GM19324 (cell line): Measurements from ENCODE around the gene P2RX2.

Experiments
- ATAC-seq: cut with Tn5 transposase; IDR thresholded peaks from one replicate; pipeline ENCODE4 v1.9.1; 2021; ENCODE audit warnings: mild to moderate bottlenecking, moderate library complexity; ENCODE audit not compliant: unreplicated experiment, low FRiP score

Gene P2RX2

DNA sequence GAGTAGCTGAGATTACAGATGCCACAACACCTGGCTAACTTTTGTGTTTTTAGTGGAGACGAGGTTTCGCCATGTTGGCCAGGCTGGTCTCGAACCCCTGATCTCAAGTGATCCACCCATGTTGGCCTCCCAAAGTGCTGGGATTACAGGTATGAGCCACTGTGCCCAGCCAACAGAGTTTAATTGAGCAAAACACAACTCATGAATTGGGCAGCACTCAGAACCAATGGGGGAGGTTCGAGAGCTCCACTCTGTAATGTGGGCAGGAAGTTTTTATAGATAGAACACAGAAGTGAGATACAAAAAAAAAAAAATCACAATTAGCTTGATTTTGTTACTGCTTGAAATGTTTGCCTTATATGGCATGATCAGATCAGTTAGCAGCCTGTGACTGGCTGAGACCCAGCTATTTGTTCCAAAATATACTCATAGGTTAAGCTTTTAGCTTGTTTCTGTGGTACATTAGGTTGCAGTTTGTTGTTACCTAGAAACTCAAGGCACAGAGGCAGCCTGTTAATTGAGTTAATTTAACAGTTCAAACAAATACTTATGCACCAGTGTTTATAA is 1.4 kb upstream of the P2RX2 start:
- ATAC-seq = no peak

GRCh38 chr12:132617822-132618682 is 524 bp upstream of the P2RX2 start:
- ATAC-seq = no peak

DNA sequence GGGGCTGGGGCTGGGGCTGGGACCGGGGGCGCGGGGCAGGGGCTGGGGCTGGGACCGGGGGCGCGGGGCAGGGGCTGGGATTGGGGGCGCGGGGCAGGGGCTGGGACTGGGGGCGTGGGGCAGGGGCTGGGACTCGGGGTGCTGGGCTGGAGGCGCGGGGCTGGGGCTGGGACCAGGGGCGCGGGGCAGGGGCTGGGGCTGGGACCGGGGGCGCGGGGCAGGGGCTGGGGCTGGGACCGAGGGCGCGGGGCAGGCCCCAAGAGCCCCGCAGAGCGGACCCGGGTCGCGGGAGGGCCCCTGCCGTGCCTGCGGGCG is 452 bp downstream of the P2RX2 start:
- ATAC-seq = no peak

DNA sequence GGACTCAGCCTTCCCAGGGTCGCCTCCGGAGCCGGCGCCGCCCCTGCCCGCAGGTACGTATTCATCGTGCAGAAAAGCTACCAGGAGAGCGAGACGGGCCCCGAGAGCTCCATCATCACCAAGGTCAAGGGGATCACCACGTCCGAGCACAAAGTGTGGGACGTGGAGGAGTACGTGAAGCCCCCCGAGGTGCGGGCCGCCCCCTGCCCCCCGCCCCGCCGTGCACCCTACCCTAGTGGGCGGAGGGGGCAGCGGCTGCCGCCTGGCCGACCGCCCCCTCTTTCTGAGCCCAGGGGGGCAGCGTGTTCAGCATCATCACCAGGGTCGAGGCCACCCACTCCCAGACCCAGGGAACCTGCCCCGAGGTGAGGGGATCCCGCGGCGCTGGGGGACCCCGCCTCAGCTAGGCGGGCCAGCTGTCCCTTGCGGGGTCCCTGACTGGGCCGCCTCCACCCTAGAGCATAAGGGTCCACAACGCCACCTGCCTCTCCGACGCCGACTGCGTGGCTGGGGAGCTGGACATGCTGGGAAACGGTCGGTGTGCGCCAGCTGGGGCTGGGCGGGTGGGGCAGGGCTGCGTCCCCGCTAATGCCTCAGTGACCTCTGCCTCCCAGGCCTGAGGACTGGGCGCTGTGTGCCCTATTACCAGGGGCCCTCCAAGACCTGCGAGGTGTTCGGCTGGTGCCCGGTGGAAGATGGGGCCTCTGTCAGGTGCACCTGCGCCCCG is 973 bp downstream of the P2RX2 start:
- no peak for ATAC-seq

DNA sequence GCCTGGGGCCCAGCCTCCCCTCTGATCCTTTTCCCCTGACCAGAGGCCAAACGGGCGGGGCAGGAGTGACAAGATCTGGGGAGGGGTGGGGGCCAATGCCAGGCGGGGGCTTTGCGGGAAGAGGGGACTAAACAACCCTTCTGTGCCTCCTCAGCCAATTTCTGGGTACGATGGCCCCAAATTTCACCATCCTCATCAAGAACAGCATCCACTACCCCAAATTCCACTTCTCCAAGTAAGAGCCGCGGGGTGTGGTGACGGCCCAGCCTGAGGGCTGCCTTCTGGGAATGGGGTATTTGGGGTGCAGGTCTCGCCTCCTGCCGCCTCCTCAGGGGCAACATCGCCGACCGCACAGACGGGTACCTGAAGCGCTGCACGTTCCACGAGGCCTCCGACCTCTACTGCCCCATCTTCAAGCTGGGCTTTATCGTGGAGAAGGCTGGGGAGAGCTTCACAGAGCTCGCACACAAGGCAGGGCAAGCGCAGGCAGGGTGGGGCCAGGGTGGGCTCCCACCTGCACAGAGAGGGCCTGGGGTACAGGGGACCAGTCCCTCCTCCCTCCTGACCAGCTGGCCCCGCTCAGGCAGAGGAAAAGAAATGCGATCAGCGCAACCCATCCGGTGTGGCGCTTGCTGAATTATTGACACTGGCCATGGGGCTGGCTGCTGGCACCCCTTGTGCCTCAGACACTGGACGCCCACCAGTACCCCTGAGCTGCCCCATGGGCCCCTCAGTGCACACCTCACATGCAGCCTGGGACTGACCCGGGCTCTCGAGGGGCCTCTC is 1.7 kb downstream of the P2RX2 start:
- ATAC-seq = no peak

DNA sequence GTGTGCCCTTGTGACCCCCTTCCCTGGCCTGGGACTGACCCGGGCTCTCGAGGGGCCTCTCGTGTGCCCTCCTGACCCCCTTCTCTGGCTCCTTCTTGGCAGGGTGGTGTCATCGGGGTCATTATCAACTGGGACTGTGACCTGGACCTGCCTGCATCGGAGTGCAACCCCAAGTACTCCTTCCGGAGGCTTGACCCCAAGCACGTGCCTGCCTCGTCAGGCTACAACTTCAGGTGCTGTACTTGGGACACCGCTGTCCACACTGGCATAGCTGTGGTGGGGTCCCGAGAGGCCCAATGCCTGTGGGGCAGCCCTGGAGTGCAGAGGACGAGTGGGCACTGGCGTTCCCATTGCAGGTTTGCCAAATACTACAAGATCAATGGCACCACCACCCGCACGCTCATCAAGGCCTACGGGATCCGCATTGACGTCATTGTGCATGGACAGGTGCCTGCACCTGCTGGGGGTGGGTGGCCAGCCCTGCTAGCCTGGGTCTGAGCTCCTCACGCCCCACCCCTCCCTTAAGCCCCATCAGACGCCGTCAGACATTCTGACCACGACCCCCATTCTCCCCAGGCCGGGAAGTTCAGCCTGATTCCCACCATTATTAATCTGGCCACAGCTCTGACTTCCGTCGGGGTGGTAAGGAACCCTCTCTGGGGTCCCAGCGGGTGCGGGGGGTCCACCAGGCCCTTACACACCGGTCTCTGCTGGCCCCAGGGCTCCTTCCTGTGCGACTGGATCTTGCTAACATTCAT is 2.5 kb downstream of the P2RX2 start:
- ATAC-seq = no peak

DNA sequence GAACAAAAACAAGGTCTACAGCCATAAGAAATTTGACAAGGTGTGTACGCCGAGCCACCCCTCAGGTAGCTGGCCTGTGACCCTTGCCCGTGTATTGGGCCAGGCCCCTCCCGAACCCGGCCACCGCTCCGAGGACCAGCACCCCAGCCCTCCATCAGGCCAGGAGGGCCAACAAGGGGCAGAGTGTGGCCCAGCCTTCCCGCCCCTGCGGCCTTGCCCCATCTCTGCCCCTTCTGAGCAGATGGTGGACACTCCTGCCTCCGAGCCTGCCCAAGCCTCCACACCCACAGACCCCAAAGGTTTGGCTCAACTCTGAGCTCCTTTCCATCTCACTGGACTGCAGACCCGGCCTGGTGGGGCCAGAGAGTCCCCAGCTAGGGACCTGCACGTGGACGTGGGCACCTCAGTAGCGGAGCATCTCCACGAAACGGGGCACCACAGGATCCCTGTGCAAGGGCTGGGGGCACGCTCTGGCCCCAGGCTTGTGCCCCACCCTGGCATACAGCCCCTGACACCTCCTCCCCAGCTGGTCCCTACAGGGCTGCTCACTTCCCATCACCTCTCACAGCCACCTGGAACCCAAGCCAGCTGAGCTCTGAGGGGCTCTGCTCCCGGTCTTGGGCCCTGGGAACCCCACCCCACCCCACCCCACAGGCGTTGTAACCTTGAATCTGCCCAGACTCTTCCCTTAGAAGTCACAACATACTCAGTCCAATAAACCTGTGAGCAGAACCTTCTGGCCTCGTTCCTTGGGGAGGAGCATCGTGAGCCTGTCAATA is 3.3 kb downstream of the P2RX2 start:
- ATAC-seq = no peak

GRCh38 chr12:132622437-132623071 is 4.0 kb downstream of the P2RX2 start:
- ATAC-seq = no peak

GRCh38 chr12:132623072-132623869 is 4.7 kb downstream of the P2RX2 start:
- ATAC-seq = no peak

- ATAC-seq = no peak
Measured at GRCh38 chr12:132624186-132624855, 5.7 kb downstream of the P2RX2 start.

DNA sequence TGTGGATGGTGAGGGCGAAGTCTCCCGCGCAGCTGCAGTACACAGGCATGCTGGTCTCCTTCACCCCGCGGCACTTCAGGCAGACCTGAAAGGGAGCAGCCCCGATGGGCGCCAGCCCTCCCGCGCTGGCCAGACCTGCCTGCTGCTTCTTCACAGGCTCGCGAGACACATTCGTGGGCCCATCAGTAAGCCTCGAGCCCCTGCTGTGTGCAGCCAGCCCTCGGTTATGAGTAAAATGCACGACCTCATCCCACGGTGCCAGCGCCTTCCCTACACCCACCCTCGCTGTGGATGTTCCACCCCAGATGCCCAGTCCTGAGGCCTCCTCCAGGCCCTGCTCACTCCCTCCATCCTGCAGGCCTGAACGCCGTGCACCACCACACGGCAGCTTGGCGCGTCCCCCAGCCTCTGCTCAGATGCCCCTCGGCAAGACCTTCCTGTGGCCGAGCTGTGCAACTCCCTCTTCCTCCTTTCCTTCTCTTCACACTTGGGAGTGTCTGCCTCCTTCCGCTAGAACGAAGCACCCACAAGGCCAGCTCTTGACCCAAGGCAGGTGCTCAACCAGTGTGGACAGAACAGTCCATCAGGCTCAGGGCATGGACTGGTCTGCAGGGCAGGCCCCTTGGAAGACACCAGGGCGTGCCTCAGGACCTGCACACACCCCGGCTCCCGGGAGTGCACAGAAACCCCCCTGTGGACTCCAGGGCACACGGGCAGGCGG is 6.5 kb downstream of the P2RX2 start:
- ATAC-seq = no peak

DNA sequence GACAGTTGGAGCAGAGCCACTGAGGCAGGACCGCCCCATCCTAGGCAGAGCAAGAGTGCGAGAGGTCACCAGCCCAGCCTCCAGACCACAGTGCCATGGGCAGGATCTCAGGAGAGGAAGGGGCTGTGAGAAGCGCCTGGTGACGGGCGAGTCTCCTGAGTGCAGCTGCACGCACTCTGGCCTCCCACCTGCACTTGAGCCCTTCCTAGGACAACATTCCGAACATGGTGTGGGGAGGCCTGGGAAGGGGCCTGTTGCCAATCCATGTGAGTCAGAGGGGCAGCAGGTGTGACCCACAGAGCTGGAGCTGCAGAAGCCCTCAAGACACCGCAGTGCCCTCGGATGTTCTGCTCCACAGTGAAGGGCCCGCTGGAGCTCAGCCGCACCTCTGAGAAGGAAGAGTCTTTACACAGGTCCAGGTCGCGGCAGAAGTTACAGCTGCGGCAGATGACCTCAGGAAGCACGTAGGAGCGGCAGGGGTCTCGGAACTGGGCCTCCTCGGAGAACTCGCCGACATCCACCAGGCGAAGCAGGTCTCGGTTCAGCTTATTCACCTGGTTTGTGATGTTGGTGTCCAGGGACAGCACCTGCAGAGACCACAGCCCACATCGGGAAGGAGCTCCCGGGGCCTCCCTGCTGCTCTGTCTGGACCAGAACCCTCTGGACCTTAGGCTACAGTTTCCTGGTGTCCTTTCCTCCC is 7.3 kb downstream of the P2RX2 start:
- no peak for ATAC-seq

DNA sequence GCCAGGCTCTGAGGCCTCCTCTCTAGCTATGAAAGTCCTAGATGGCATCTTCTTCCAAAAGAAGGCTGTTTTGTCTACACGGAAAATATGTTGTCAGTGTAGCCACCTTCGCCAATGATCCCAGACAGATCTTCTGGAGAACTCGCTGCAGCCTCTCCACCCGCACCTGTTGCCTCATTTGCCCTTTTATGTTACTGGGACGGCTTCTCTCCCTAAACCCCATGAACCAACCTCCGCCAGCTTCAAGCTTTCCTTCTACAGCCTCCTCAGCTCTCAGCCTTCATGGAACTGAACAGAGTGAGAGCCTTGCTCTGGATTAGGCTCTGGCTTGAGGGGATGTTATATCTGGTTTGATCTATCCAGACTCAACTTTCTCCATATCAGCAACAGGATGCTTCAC is 10.8 kb downstream of the P2RX2 start:
- no peak for ATAC-seq

GRCh38 chr12:132630672-132631071 is 12.1 kb downstream of the P2RX2 start:
- no peak for ATAC-seq

- no peak for ATAC-seq
Measured at GRCh38 chr12:132631666-132632065, 13.1 kb downstream of the P2RX2 start.

GRCh38 chr12:132632521-132633228 is 14.1 kb downstream of the P2RX2 start:
- no peak for ATAC-seq
